HG03469 (cell line): ENCODE data around the gene TXNL4B.

Experiments used
- ATAC-seq: cut with Tn5 transposase; IDR thresholded peaks from one replicate; pipeline ENCODE4 v1.9.1; 2021; ENCODE audit warnings: mild to moderate bottlenecking, moderate library complexity, moderate number of reproducible peaks; ENCODE audit not compliant: unreplicated experiment

The TXNL4B gene

GRCh38 chr16:72093448-72094265, at the start of gene TXNL4B, which contains the start of gene DHX38:
TSS of gene TXNL4B (minus strand) at chr16:72093620. CDS start at chr16:72090749, 2,871 bp downstream.
TSS of gene DHX38 (plus strand) at chr16:72093847. CDS start at chr16:72096158, 2,311 bp downstream.
- peak; percentile 97 for ATAC-seq

- ATAC-seq: no peak
These were observed 49.1 kb upstream of the TXNL4B start for GRCh38 chr16:72142476-72142875.

- ATAC-seq: no peak
These were observed 46.5 kb upstream of the TXNL4B start for GRCh38 chr16:72139908-72140307.

GRCh38 chr16:72138064-72138572, 44.7 kb upstream of the TXNL4B start:
- no peak for ATAC-seq

GRCh38 chr16:72137380-72138063, 44.1 kb upstream of the TXNL4B start:
- no peak for ATAC-seq

- ATAC-seq: no peak
These were observed 41.1 kb upstream of the TXNL4B start for GRCh38 chr16:72134507-72134906.

- no peak for ATAC-seq
These were observed 39.3 kb upstream of the TXNL4B start for GRCh38 chr16:72132726-72133125.

GRCh38 chr16:72131036-72131435, 37.6 kb upstream of the TXNL4B start:
- ATAC-seq: no peak

- no peak for ATAC-seq
These were observed 36.7 kb upstream of the TXNL4B start for GRCh38 chr16:72129976-72130656.

GRCh38 chr16:72128701-72129100, 35.3 kb upstream of the TXNL4B start:
- no peak for ATAC-seq

- no peak for ATAC-seq
These were observed 33.0 kb upstream of the TXNL4B start for GRCh38 chr16:72126429-72126765.

GRCh38 chr16:72125635-72126428, 32.4 kb upstream of the TXNL4B start:
- ATAC-seq: no peak

GRCh38 chr16:72124761-72125634, 31.6 kb upstream of the TXNL4B start:
- ATAC-seq: no peak

- no peak for ATAC-seq
These were observed 30.7 kb upstream of the TXNL4B start for GRCh38 chr16:72124148-72124547.

- ATAC-seq: no peak
These were observed 30.0 kb upstream of the TXNL4B start for GRCh38 chr16:72123426-72123825.

GRCh38 chr16:72122916-72123315, 29.5 kb upstream of the TXNL4B start:
- ATAC-seq: no peak

- ATAC-seq: no peak
These were observed 28.9 kb upstream of the TXNL4B start for GRCh38 chr16:72122308-72122707.

GRCh38 chr16:72120026-72120425, 26.6 kb upstream of the TXNL4B start:
- no peak for ATAC-seq

GRCh38 chr16:72113616-72113945, 20.2 kb upstream of the TXNL4B start:
- no peak for ATAC-seq
